ENCODE results near the gene GPR176. TPM values are rescaled to one million over a fixed set of nuclear protein-coding genes. Genes with fewer than 3 reads are reported as not detected.

Gene GPR176
- polyA plus RNA-seq, 3 donors = 0.08 to 0.18 TPM; not detected in 1

GRCh38 chr15:39892418-39892817 lies 27.6 kb downstream of the GPR176 start:
- no peaks in the 10 kb centered on the region for H3K27me3 ChIP-seq (ENCODE audit: control insufficient read depth in 2 of 2, insufficient read depth in 2 of 2, low read length in 2 of 2)
- no peaks in the 10 kb centered on the region for H3K36me3 ChIP-seq (replicated peaks in 1 of 2; ENCODE audit: control insufficient read depth in 1 of 2, insufficient read depth in 2 of 2, low read length in 2 of 2)
- WGBS (ENCODE audit: insufficient coverage) = 90% methylated on average over 2 of the region's 5 CpGs
- no peak overlapping the region for H3K4me3 ChIP-seq (replicated peaks in 1 of 3; ENCODE audit: low read depth in 2 of 3, low read length in 3 of 3)
- H3K4me3 Mint-ChIP-seq = no peak overlapping the region
- intact Hi-C loops (cut with micrococcal nuclease) = no loop called here
- H4K20me1 ChIP-seq (ENCODE audit: insufficient read depth, low read length) = no peaks in the 10 kb centered on the region
- peaks cover 0 to 7% (median 0%) of the 10 kb centered on the region in 7 donors for H3K9me3 Mint-ChIP-seq
- H3K4me1 ChIP-seq (ENCODE audit: control insufficient read depth in 1 of 2, insufficient read depth in 2 of 2, low read length in 2 of 2) = no peaks in the 10 kb centered on the region
- H3K27ac ChIP-seq (ENCODE audit: low read depth in 1 of 2, low read length in 2 of 2) = no peak overlapping the region
- no peaks in the 10 kb centered on the region for H3K9me3 ChIP-seq (replicated peaks in 1 of 2; ENCODE audit: control insufficient read depth in 1 of 2, insufficient read depth in 1 of 2, low read length in 2 of 2)
- H3K27ac Mint-ChIP-seq = no peak overlapping the region
- H3K27me3 Mint-ChIP-seq (ENCODE audit: low read depth in 3 of 3) = peaks cover 1 to 2% (median 1%) of the 10 kb centered on the region in 3 donors
- H3K4me1 Mint-ChIP-seq = no peaks in the 10 kb centered on the region
- no peaks in the 10 kb centered on the region for H3K79me2 ChIP-seq (ENCODE audit: insufficient read depth, low read length)
- no peak for DNase-seq
- no peak overlapping the region for H3K4me2 ChIP-seq (replicated peaks; ENCODE audit: extremely low read depth, low read length, poor library complexity, severe bottlenecking)
- no peak overlapping the region for H3K9ac ChIP-seq (ENCODE audit: insufficient read depth, low read length, poor library complexity, severe bottlenecking)
- H2AFZ ChIP-seq (ENCODE audit: insufficient read depth, low read depth, low read length, poor library complexity, severe bottlenecking) = no peak overlapping the region
- TF ChIP-seq, protein P1, sequence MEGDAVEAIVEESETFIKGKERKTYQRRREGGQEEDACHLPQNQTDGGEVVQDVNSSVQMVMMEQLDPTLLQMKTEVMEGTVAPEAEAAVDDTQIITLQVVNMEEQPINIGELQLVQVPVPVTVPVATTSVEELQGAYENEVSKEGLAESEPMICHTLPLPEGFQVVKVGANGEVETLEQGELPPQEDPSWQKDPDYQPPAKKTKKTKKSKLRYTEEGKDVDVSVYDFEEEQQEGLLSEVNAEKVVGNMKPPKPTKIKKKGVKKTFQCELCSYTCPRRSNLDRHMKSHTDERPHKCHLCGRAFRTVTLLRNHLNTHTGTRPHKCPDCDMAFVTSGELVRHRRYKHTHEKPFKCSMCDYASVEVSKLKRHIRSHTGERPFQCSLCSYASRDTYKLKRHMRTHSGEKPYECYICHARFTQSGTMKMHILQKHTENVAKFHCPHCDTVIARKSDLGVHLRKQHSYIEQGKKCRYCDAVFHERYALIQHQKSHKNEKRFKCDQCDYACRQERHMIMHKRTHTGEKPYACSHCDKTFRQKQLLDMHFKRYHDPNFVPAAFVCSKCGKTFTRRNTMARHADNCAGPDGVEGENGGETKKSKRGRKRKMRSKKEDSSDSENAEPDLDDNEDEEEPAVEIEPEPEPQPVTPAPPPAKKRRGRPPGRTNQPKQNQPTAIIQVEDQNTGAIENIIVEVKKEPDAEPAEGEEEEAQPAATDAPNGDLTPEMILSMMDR (IDR thresholded peaks at IDR 0.05) = no peak
- H3K36me3 Mint-ChIP-seq = no peaks in the 10 kb centered on the region

DNA sequence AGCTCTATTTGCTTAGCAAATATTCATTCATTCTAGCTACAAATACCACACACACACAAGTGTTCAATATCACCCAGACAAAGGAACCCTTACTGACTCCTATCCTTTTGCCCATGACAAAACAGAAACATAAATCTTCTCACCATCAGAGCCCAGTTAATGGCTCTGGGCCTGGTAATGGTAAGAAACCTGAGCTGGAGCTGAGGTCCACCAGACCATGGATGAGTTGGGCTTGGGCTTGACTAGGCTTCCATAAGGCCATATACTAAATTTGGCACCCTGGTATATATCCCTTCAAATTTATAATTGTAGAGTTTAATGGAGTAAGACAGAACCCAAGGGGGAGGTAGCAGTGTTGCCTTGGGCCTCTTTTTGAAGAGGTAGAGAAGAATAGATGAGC lies 29.4 kb downstream of the GPR176 start:
- Mint-ChIP-seq H3K4me3 (no peak overlapping the region), H3K27me3 (ENCODE audit: low read depth in 3 of 3) (peaks cover 1 to 2% (median 1%) of the 10 kb centered on the region in 3 donors), H3K27ac (no peak overlapping the region), H3K9me3 (peaks cover 0 to 7% (median 0%) of the 10 kb centered on the region in 7 donors), H3K4me1 (peaks cover 2% of the 10 kb centered on the region), H3K36me3 (no peaks in the 10 kb centered on the region)
- no peak overlapping the region for H3K4me2 ChIP-seq (replicated peaks; ENCODE audit: extremely low read depth, low read length, poor library complexity, severe bottlenecking)
- H3K9me3 ChIP-seq (replicated peaks in 1 of 2; ENCODE audit: control insufficient read depth in 1 of 2, insufficient read depth in 1 of 2, low read length in 2 of 2) = no peaks in the 10 kb centered on the region
- intact Hi-C loops (cut with micrococcal nuclease) = no loop called here
- H3K79me2 ChIP-seq (ENCODE audit: insufficient read depth, low read length) = no peaks in the 10 kb centered on the region
- no peak overlapping the region for H3K4me3 ChIP-seq (replicated peaks in 1 of 3; ENCODE audit: low read depth in 2 of 3, low read length in 3 of 3)
- no peaks in the 10 kb centered on the region for H3K36me3 ChIP-seq (replicated peaks in 1 of 2; ENCODE audit: control insufficient read depth in 1 of 2, insufficient read depth in 2 of 2, low read length in 2 of 2)
- DNase-seq = no peak
- no peak overlapping the region for H3K27ac ChIP-seq (ENCODE audit: low read depth in 1 of 2, low read length in 2 of 2)
- H3K27me3 ChIP-seq (ENCODE audit: control insufficient read depth in 2 of 2, insufficient read depth in 2 of 2, low read length in 2 of 2) = no peaks in the 10 kb centered on the region
- TF ChIP-seq, protein P1 (IDR thresholded peaks at IDR 0.05) = no peak
- H4K20me1 ChIP-seq (ENCODE audit: insufficient read depth, low read length) = no peaks in the 10 kb centered on the region
- H3K9ac ChIP-seq (ENCODE audit: insufficient read depth, low read length, poor library complexity, severe bottlenecking) = no peak overlapping the region
- H3K4me1 ChIP-seq (ENCODE audit: control insufficient read depth in 1 of 2, insufficient read depth in 2 of 2, low read length in 2 of 2) = no peaks in the 10 kb centered on the region
- no peak overlapping the region for H2AFZ ChIP-seq (ENCODE audit: insufficient read depth, low read depth, low read length, poor library complexity, severe bottlenecking)
